GM21360 (cell line): Measurements from ENCODE around the gene APCDD1.
"Not testable (repeated sequence)": the region's sequence is repeated elsewhere in the genome, so short reads cannot be mapped to it uniquely, and the experiment has no call there.

Experiments used
- ATAC-seq: cut with Tn5 transposase; IDR thresholded peaks from one replicate; pipeline ENCODE4 v1.9.1; 2021; ENCODE audit warnings: mild to moderate bottlenecking, moderate library complexity; ENCODE audit not compliant: unreplicated experiment

The APCDD1 gene

DNA sequence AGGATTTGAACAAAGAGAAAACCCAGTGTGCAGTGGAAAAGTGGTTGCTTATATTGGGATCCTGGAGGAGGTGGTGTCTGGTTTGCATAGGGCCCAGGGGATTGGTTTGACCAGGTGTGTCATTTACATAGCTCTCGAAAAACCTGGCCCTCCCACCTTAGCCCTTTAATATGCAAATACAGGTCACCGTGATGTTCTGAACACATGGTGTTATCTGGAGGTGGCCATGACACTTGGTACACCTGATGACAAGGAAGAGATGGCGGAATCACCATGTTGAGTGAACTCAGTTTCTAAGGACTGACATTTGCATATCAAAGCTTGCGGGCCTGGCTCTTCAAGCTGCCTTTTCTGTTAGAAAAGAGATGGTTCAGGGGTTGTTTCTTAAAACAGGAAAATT is 69.1 kb downstream of the APCDD1 start:
- ATAC-seq, result no peak

GRCh38 chr18:10524507-10525370 is 70.3 kb downstream of the APCDD1 start:
- no peak for ATAC-seq

GRCh38 chr18:10525371-10525691 is 70.9 kb downstream of the APCDD1 start:
- ATAC-seq, result no peak

DNA sequence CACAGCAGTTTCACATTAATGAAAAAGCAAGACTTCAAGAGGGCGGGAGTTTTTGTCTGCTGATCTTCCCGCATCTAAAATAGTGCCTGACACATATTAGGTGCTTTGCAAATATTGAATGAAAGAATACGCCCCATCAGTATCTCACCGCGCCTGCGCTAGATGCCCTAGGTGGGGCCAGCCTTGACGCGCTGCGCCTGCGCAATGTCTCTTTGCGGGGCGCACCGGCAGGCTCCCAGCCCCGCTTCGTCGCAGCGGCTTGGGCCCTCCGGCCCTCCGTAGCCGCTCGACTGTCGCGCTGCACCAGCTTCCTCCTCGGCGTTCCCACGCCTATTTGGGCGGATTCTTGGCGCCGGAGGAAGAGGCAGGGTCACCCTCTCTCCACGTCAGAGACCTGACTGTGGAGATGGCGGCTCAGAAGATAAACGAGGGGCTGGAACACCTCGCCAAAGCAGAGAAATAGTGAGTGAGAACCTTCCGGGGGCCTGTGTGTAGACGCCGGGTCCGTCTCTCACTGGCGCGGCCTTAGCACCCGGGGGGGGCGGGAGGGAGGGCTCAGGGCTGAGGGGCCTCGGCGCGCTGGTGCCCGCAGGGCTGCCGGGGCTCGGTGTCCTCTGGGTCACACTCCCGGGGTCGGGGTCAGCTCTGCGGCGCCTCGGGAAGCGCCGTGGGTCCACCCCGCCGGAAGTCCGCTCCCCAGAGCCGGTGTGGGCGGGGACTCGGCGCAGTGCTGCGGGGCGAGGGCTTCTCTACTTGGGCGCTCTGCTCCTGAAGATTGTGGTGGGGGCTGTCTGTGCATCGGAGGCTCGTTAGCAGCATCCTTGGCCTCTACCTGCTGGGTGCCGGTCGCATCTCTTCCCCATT is 71.5 kb downstream of the APCDD1 start, which contains the start of gene NAPG:
NAPG (plus strand) TSS at position 331 of the 864 bp plus-strand sequence; CDS start at position 407, 76 bp downstream.
- peak; percentile 67 for ATAC-seq

GRCh38 chr18:10526561-10526949 is 72.1 kb downstream of the APCDD1 start:
- ATAC-seq, result no peak

DNA sequence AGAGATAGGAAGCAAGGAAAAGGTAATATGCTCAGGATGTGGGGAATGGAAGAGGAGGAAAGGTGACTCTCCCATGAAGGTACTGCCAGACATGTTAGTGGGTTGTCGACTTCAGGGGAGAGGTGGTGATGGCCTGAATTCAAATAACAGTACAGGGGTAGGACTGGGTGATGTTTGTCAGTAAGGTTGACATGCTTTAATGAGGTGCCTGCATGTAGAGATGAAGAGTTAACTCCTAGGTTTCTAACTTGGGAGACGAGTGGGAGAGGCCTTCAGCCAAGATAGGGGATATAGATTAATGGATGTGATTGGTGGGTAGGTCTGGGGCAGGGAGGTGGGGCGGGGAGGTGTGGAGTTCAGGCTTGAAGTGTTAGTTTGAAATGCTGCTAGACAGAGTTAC is 74.0 kb downstream of the APCDD1 start:
- no peak for ATAC-seq

DNA sequence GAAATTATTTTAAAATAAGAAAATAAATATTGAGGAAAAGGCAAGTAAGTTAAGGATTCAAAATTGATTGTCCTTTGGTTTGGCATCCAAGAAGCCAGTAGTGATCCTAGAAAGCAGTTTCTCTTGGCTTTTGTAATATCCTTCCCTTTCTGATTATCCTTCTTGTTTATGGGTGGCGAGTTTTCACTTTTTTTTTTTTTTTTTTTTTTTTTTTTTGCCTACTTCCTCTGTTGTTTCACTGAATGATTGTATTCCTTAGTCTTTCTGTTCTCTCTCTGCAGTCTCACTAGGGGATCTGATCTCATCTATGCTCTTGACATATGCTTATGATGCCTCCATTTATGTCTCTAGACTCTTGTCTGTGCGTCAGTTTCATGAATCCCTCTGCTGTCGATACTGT is 75.6 kb downstream of the APCDD1 start:
- ATAC-seq, result no peak

- no peak for ATAC-seq
These were observed 76.4 kb downstream of the APCDD1 start for GRCh38 chr18:10530852-10531251.

DNA sequence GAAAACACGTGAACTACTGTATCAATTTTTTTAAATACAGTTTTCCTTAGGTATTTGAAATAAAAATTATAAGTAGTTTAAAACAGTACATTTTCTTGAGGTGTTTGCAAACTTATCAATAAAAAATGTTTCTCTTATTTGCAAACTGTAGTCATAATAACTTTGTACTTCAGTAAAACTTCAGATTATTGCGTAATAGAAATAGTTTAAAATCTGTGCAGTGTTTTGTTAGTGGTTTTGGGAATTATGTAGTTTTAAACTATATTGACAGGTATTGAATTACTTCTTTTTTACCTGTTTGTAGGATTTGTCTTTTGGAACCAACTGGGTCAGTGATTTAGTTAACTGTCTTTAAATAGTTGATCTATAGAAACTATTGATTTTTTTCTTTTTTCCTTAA is 78.7 kb downstream of the APCDD1 start:
- no peak for ATAC-seq

GRCh38 chr18:10536280-10536679 is 81.8 kb downstream of the APCDD1 start:
- no peak for ATAC-seq

DNA sequence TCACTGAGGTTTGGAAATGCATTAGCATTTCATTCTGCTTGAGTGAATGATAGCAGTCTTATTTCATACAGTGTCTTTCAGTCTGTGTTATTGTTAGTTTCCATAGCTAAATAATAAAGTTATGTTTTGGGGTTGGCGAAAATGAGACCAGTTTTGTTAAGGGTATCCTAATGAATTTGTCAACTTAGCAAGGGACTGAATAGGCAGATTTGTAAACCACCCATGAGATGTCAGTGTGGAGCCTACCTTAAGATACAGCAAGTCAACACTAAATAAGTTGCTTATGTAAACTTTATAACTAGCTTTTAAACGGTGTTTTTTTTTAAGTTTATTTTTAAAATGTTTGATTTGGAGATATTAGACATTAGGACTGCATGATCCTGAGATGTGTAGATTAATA is 83.3 kb downstream of the APCDD1 start:
- no peak for ATAC-seq

GRCh38 chr18:10539124-10539523 is 84.7 kb downstream of the APCDD1 start:
- ATAC-seq, result not testable (repeated sequence)
